ENCODE results near the gene ALDH3A2. TPM values are rescaled to one million over a fixed set of nuclear protein-coding genes. Genes with fewer than 3 reads are reported as not detected.

ALDH3A2 gene
- total RNA-seq, 2 experiments from 2014 or later = 22.0 to 26.0 TPM

- DNase-seq = no peak
- Mint-ChIP-seq H3K27ac (no peak overlapping the region), H3K36me3 (no peaks in the 10 kb centered on the region), H3K27me3 (no peaks in the 10 kb centered on the region), H3K4me3 (no peak overlapping the region), H3K4me1 (no peaks in the 10 kb centered on the region), H3K9me3 (no peaks in the 10 kb centered on the region)
These were observed 64.9 kb downstream of the ALDH3A2 start for GRCh38 chr17:19713462-19713861.

GRCh38 chr17:19713901-19714361, 65.4 kb downstream of the ALDH3A2 start:
- H3K36me3 Mint-ChIP-seq = no peaks in the 10 kb centered on the region
- no peaks in the 10 kb centered on the region for H3K4me1 Mint-ChIP-seq
- H3K4me3 Mint-ChIP-seq = no peak overlapping the region
- no peak overlapping the region for H3K27ac Mint-ChIP-seq
- no peak for DNase-seq
- H3K9me3 Mint-ChIP-seq = no peaks in the 10 kb centered on the region
- no peaks in the 10 kb centered on the region for H3K27me3 Mint-ChIP-seq

GRCh38 chr17:19714542-19715411, 66.2 kb downstream of the ALDH3A2 start:
- no peak for DNase-seq
- Mint-ChIP-seq H3K4me1 (no peaks in the 10 kb centered on the region), H3K4me3 (no peak overlapping the region), H3K27ac (no peak overlapping the region), H3K27me3 (no peaks in the 10 kb centered on the region), H3K9me3 (no peaks in the 10 kb centered on the region), H3K36me3 (no peaks in the 10 kb centered on the region)

- Mint-ChIP-seq H3K9me3 (no peaks in the 10 kb centered on the region), H3K4me3 (no peak within 1 kb of the TSS), H3K27ac (no peak within 1 kb of the TSS), H3K36me3 (no peaks in the 10 kb centered on the region), H3K4me1 (no peaks in the 10 kb centered on the region), H3K27me3 (no peaks in the 10 kb centered on the region)
- no peak for DNase-seq
These were observed 67.8 kb downstream of the ALDH3A2 start, which contains the start of gene SLC47A2 for GRCh38 chr17:19716108-19717030. TSS of gene SLC47A2 (minus strand) at chr17:19716584. CDS start at chr17:19716555, 29 bp downstream.

- Mint-ChIP-seq H3K9me3 (no peaks in the 10 kb centered on the region), H3K36me3 (no peaks in the 10 kb centered on the region), H3K27ac (no peak overlapping the region), H3K27me3 (no peaks in the 10 kb centered on the region), H3K4me3 (no peak overlapping the region), H3K4me1 (no peaks in the 10 kb centered on the region)
- no peak for DNase-seq
These were observed 68.4 kb downstream of the ALDH3A2 start for GRCh38 chr17:19717031-19717360.

- no peak for DNase-seq
- H3K4me3 Mint-ChIP-seq = no peak overlapping the region
These were observed 68.9 kb downstream of the ALDH3A2 start for GRCh38 chr17:19717411-19717908.

GRCh38 chr17:19718041-19718612, 69.6 kb downstream of the ALDH3A2 start:
- Mint-ChIP-seq H3K4me3 (no peak overlapping the region), H3K4me1 (no peaks in the 10 kb centered on the region), H3K9me3 (no peaks in the 10 kb centered on the region)

More at GRCh38 chr17:19717411-19717908, 68.9 kb downstream of the ALDH3A2 start:
- H3K27ac Mint-ChIP-seq = no peak overlapping the region
- no peaks in the 10 kb centered on the region for H3K27me3 Mint-ChIP-seq
- no peaks in the 10 kb centered on the region for H3K4me1 Mint-ChIP-seq
- H3K36me3 Mint-ChIP-seq = no peaks in the 10 kb centered on the region
- no peaks in the 10 kb centered on the region for H3K9me3 Mint-ChIP-seq

GRCh38 chr17:19718613-19719354, 70.2 kb downstream of the ALDH3A2 start:
- no peak for DNase-seq
- Mint-ChIP-seq H3K27ac (no peak overlapping the region), H3K27me3 (no peaks in the 10 kb centered on the region), H3K36me3 (no peaks in the 10 kb centered on the region), H3K9me3 (no peaks in the 10 kb centered on the region), H3K4me1 (no peaks in the 10 kb centered on the region), H3K4me3 (no peak overlapping the region)

More at GRCh38 chr17:19718041-19718612, 69.6 kb downstream of the ALDH3A2 start:
- Mint-ChIP-seq H3K27ac (no peak overlapping the region), H3K36me3 (no peaks in the 10 kb centered on the region), H3K27me3 (no peaks in the 10 kb centered on the region)
- DNase-seq = no peak

GRCh38 chr17:19719355-19720209, 71.0 kb downstream of the ALDH3A2 start:
- Mint-ChIP-seq H3K4me1 (peaks cover 5% of the 10 kb centered on the region), H3K27ac (no peak overlapping the region), H3K9me3 (no peaks in the 10 kb centered on the region), H3K4me3 (no peak overlapping the region), H3K27me3 (no peaks in the 10 kb centered on the region), H3K36me3 (no peaks in the 10 kb centered on the region)
- no peak for DNase-seq

- no peaks in the 10 kb centered on the region for H3K27me3 Mint-ChIP-seq
- no peaks in the 10 kb centered on the region for H3K9me3 Mint-ChIP-seq
- DNase-seq = no peak
- H3K36me3 Mint-ChIP-seq = no peaks in the 10 kb centered on the region
- no peak overlapping the region for H3K27ac Mint-ChIP-seq
- H3K4me3 Mint-ChIP-seq = no peak overlapping the region
- H3K4me1 Mint-ChIP-seq = peaks cover 8% of the 10 kb centered on the region
These were observed 71.6 kb downstream of the ALDH3A2 start for GRCh38 chr17:19720210-19720475.

- no peak overlapping the region for H3K27ac Mint-ChIP-seq
These were observed 72.3 kb downstream of the ALDH3A2 start for GRCh38 chr17:19720631-19721426.

GRCh38 chr17:19723964-19724363, 75.4 kb downstream of the ALDH3A2 start:
- no peaks in the 10 kb centered on the region for H3K36me3 Mint-ChIP-seq
- no peaks in the 10 kb centered on the region for H3K9me3 Mint-ChIP-seq
- no peak overlapping the region for H3K27ac Mint-ChIP-seq
- no peak overlapping the region for H3K4me3 Mint-ChIP-seq
- peaks cover 14% of the 10 kb centered on the region for H3K4me1 Mint-ChIP-seq
- DNase-seq = no peak
- no peaks in the 10 kb centered on the region for H3K27me3 Mint-ChIP-seq

More at GRCh38 chr17:19720631-19721426, 72.3 kb downstream of the ALDH3A2 start:
- DNase-seq = no peak
- Mint-ChIP-seq H3K36me3 (no peaks in the 10 kb centered on the region), H3K4me3 (no peak overlapping the region), H3K4me1 (peaks cover 14% of the 10 kb centered on the region), H3K27me3 (no peaks in the 10 kb centered on the region), H3K9me3 (no peaks in the 10 kb centered on the region)

Measured in activated naive CD8-positive, alpha-beta T cell treated with anti-CD3 and anti-CD28 coated beads for 36 hours (primary cell).